ENCODE measurements around the gene PYGB. TPM values are rescaled to one million over a fixed set of nuclear protein-coding genes. Genes with fewer than 3 reads are reported as not detected.

The PYGB gene
- polyA plus RNA-seq, 3 donors from 2014 or later, result 39.3 to 56.0 (median 51.0) TPM

Other genes starting within 250 kb of the PYGB start
- 10 to 100 TPM; 66.6 to 85.2 (median 83.7) TPM for gene ACSS1, start 189.9 kb upstream of the PYGB start, polyA plus RNA-seq
- gene VSX1, start 165.9 kb upstream of the PYGB start, polyA plus RNA-seq, result not detected
- gene ENTPD6, start 52.4 kb upstream of the PYGB start, polyA plus RNA-seq, result 10 to 100 TPM; 22.6 to 36.9 (median 30.0) TPM
- gene ABHD12, start 142.8 kb downstream of the PYGB start, polyA plus RNA-seq, result 10 to 100 TPM; 41.8 to 77.8 (median 49.2) TPM
- gene GINS1, start 159.6 kb downstream of the PYGB start, polyA plus RNA-seq, result 1 to 10 TPM; 1.0 to 2.2 (median 2.0) TPM

All from immature natural killer cell (primary cell).